CD14-positive monocyte (primary cell): ENCODE data around the gene PROZ. TPM values are rescaled to one million over a fixed set of nuclear protein-coding genes. Genes with fewer than 3 reads are reported as not detected.
A peak's percentile ranks its signal among the peaks of the same experiment; 100 is the strongest.

Experiments used
- DNase-seq, 3 donors: peaks; one replicate each; pipeline ENCODE4 v3.0.0-alpha.2; 2011 to 2022
- H2AFZ ChIP-seq: 2 replicates; pipeline ENCODE4 v1.6.0; 2012; ENCODE audit warnings: mild to moderate bottlenecking, low read depth, low read length, inconsistent platforms; ENCODE audit not compliant: insufficient read depth, poor library complexity, severe bottlenecking
- H3K27ac ChIP-seq, 2 donors: 1 replicate in 1 of 2; 2 replicates in 1 of 2; pipeline ENCODE4 v1.5.1; 2012 to 2013; ENCODE audit warnings: low read length in 2 of 2, control low read depth in 1 of 2, inconsistent platforms in 1 of 2, low read depth in 1 of 2, mild to moderate bottlenecking in 1 of 2
- H3K27me3 ChIP-seq, 2 donors: one replicate each; pipeline versions ENCODE4 v1.6.0 to v1.6.1; 2011 to 2013; ENCODE audit warnings: low read length in 2 of 2; ENCODE audit not compliant: control insufficient read depth in 2 of 2, insufficient read depth in 2 of 2
- H3K36me3 ChIP-seq, 2 donors: replicated peaks in 1 of 2; 1 replicate in 1 of 2; 2 replicates in 1 of 2; pipeline versions ENCODE4 v1.5.1 to v1.6.1; 2012 to 2013; ENCODE audit warnings: low read length in 2 of 2, control low read depth in 1 of 2, inconsistent platforms in 1 of 2, mild to moderate bottlenecking in 1 of 2; ENCODE audit not compliant: insufficient read depth in 2 of 2, control insufficient read depth in 1 of 2
- H3K4me1 ChIP-seq, 2 donors: 1 replicate in 1 of 2; 2 replicates in 1 of 2; pipeline versions ENCODE4 v1.5.1 to v1.6.1; 2012 to 2013; ENCODE audit warnings: low read length in 2 of 2, control low read depth in 1 of 2, inconsistent platforms in 1 of 2, mild to moderate bottlenecking in 1 of 2, moderate library complexity in 1 of 2; ENCODE audit not compliant: insufficient read depth in 2 of 2, control insufficient read depth in 1 of 2
- H3K4me2 ChIP-seq: replicated peaks from 2 replicates; pipeline ENCODE3; 2012; ENCODE audit warnings: low read length, moderate library complexity, mild to moderate bottlenecking; ENCODE audit not compliant: poor library complexity, severe bottlenecking; ENCODE audit errors: extremely low read depth
- H3K4me3 ChIP-seq, 3 experiments: fragments of 200-600 bp in 1 of 3; sonication (generic) in 1 of 3; replicated peaks in 1 of 3; 1 replicate in 2 of 3; 2 replicates in 1 of 3; pipeline ENCODE4 v1.5.1; 2011 to 2013; ENCODE audit warnings: low read length in 3 of 3, mild to moderate bottlenecking in 3 of 3, control low read depth in 2 of 3, low read depth in 2 of 3, inconsistent platforms in 1 of 3, moderate library complexity in 1 of 3
- H3K79me2 ChIP-seq: 2 replicates; pipeline ENCODE4 v1.6.0; 2012; ENCODE audit warnings: mild to moderate bottlenecking, control low read depth, inconsistent platforms, low read length, moderate library complexity; ENCODE audit not compliant: insufficient read depth
- H3K9ac ChIP-seq: 2 replicates; pipeline ENCODE4 v1.6.0; 2017; ENCODE audit warnings: low read length, mild to moderate bottlenecking; ENCODE audit not compliant: insufficient read depth, poor library complexity, severe bottlenecking
- H3K9me3 ChIP-seq, 2 donors: replicated peaks in 1 of 2; 1 replicate in 1 of 2; 2 replicates in 1 of 2; pipeline versions ENCODE4 v1.5.1 to v1.6.1; 2012 to 2013; ENCODE audit warnings: low read length in 2 of 2, control low read depth in 1 of 2; ENCODE audit not compliant: control insufficient read depth in 1 of 2, insufficient read depth in 1 of 2
- H4K20me1 ChIP-seq: 2 replicates; pipeline ENCODE4 v1.6.0; 2012; ENCODE audit warnings: mild to moderate bottlenecking, low read length, control low read depth, moderate library complexity; ENCODE audit not compliant: insufficient read depth
- H3K27ac Mint-ChIP-seq, 7 donors: one replicate each; pipeline ENCODE4 v1.8.0; 2020; ENCODE audit warnings: mild to moderate bottlenecking in 7 of 7, mixed read lengths in 7 of 7, moderate library complexity in 6 of 7, inconsistent platforms in 2 of 7
- H3K27me3 Mint-ChIP-seq, 3 donors: one replicate each; pipeline ENCODE4 v1.8.0; 2021 to 2022; ENCODE audit warnings: low read depth in 3 of 3, mild to moderate bottlenecking in 3 of 3, mixed read lengths in 3 of 3, moderate library complexity in 3 of 3, inconsistent platforms in 1 of 3
- H3K36me3 Mint-ChIP-seq, 2 donors: one replicate each; pipeline ENCODE4 v1.8.0; 2020; ENCODE audit warnings: mixed read lengths in 2 of 2, inconsistent platforms in 1 of 2, mild to moderate bottlenecking in 1 of 2
- H3K4me1 Mint-ChIP-seq: one replicate; pipeline ENCODE4 v1.8.0; 2020; ENCODE audit warnings: mild to moderate bottlenecking, mixed read lengths
- H3K4me3 Mint-ChIP-seq, 2 donors: one replicate each; pipeline ENCODE4 v1.8.0; 2020; ENCODE audit warnings: mild to moderate bottlenecking in 2 of 2, mixed read lengths in 2 of 2, moderate library complexity in 1 of 2
- H3K9me3 Mint-ChIP-seq, 7 donors: one replicate each; pipeline ENCODE4 v1.8.0; 2020 to 2022; ENCODE audit warnings: mixed read lengths in 7 of 7, mild to moderate bottlenecking in 6 of 7, moderate library complexity in 6 of 7, inconsistent platforms in 2 of 7
- WGBS: methylation state at CpG from one replicate; pipeline ENCODE4 v1.1.5; 2013; ENCODE audit warnings: missing lambda C conversion rate; ENCODE audit not compliant: insufficient coverage; 5-methylcytosine and 5-hydroxymethylcytosine counted together
- intact Hi-C, 2 donors: fragments of 100-400 bp; cut with micrococcal nuclease; formaldehyde crosslinking; loops; one replicate each; pipeline versions ENCODE4 v1.15.0 to v1.15.1; 2023
- polyA plus RNA-seq, 3 donors: library from polyadenylated mRNA; depleted of rRNA in 1 of 3; unstranded in 2 of 3; stranded (reverse) in 1 of 3; fragments of 300-500 nt in 2 of 3; fragments of >200 nt in 1 of 3; fragmentation: Illumina TruSeq in 2 of 3; gene quantifications; 1 replicate in 2 of 3; 2 replicates in 1 of 3; pipeline ENCODE4 v1.2.3, GENCODE V29; 2012 to 2021
- TF ChIP-seq, protein P1 (sequence below): fragments of 200-600 bp; IDR thresholded peaks from one replicate; pipeline ENCODE4 v1.8.0; 2022; ENCODE audit warnings: antibody characterized with exemption, mild to moderate bottlenecking

PROZ gene
- polyA plus RNA-seq, 3 donors, result not detected

GRCh38 chr13:113176822-113177221 is 18.4 kb downstream of the PROZ start:
- Histone ChIP-seq H3K27me3 (no peaks in the 10 kb centered on the region), H3K4me1 (peaks cover 11 to 20% of the 10 kb centered on the region in 2 donors), H4K20me1 (no peaks in the 10 kb centered on the region), H3K4me3 (no peak overlapping the region), H3K27ac (peak overlapping the region; percentile 71 to 88), H3K79me2 (no peaks in the 10 kb centered on the region), H3K36me3 (peaks cover 35 to 52% of the 10 kb centered on the region in 2 donors), H3K4me2 (no peak overlapping the region), H2AFZ (no peak overlapping the region), H3K9me3 (peaks cover 0 to 10% of the 10 kb centered on the region in 2 donors), H3K9ac (peak overlapping the region; percentile 52)
- H3K36me3 Mint-ChIP-seq, result peaks cover 52 to 69% of the 10 kb centered on the region in 2 donors
- no peak overlapping the region for H3K4me3 Mint-ChIP-seq
- 97% methylated on average over 6 of the region's 14 CpGs for WGBS
- DNase-seq, result no peak
- intact Hi-C loops, result no loop called here
- H3K4me1 Mint-ChIP-seq, result peaks cover 19% of the 10 kb centered on the region
- H3K27me3 Mint-ChIP-seq, result peaks cover 0 to 6% (median 2%) of the 10 kb centered on the region in 3 donors
- peaks cover 4 to 11% (median 8%) of the 10 kb centered on the region in 7 donors for H3K9me3 Mint-ChIP-seq
- TF ChIP-seq, protein P1, sequence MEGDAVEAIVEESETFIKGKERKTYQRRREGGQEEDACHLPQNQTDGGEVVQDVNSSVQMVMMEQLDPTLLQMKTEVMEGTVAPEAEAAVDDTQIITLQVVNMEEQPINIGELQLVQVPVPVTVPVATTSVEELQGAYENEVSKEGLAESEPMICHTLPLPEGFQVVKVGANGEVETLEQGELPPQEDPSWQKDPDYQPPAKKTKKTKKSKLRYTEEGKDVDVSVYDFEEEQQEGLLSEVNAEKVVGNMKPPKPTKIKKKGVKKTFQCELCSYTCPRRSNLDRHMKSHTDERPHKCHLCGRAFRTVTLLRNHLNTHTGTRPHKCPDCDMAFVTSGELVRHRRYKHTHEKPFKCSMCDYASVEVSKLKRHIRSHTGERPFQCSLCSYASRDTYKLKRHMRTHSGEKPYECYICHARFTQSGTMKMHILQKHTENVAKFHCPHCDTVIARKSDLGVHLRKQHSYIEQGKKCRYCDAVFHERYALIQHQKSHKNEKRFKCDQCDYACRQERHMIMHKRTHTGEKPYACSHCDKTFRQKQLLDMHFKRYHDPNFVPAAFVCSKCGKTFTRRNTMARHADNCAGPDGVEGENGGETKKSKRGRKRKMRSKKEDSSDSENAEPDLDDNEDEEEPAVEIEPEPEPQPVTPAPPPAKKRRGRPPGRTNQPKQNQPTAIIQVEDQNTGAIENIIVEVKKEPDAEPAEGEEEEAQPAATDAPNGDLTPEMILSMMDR, result no peak
- peak overlapping the region; percentile 93 to 99 (median 94) for H3K27ac Mint-ChIP-seq

DNA sequence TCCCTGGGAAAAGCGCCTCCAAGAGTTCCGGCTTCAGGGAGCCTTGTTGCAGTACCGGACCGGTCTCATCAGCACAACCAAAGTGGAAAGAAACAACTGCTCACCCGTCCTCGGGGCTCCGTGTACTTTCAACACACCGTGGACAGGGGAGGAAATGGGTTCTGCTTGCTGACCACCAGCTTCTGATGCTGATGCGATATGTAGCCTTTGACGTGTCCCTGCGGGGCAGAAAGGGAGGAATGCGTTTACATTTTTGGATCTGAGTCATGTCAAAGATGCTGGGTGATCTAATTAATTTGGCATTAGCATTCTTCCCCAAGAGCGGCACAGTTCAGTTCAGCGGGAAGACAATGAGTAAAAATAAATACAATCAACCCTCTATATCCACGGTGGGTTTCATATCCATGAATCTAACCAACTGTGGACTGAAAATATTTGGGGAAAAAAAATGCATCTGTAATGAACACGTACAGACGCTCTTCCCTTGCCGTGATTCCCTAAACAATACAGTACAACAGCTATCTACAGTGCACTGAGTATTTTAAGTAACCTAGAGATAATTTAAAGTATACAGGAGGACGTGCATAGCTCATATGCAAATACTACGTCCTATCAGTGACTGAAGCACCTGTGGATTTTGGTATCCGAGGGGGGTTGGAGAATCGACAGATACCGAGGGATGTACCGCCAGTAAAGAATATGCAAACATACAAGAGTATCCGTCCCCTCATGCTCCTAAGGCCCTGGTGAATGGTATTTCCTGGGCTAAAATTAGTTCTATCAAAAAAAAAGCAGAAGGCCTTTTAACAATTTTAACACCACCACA is 19.8 kb downstream of the PROZ start:
- peaks cover 0 to 10% of the 10 kb centered on the region in 2 donors for H3K9me3 ChIP-seq
- peaks cover 15% of the 10 kb centered on the region for H3K4me1 Mint-ChIP-seq
- H3K27ac Mint-ChIP-seq, result peak overlapping the region in 4 of 7 donors; percentile 14 to 41 (median 21)
- no peak overlapping the region for H2AFZ ChIP-seq
- peaks cover 60 to 72% of the 10 kb centered on the region in 2 donors for H3K36me3 Mint-ChIP-seq
- H3K27me3 ChIP-seq, result no peaks in the 10 kb centered on the region
- no peak overlapping the region for H3K4me2 ChIP-seq
- TF ChIP-seq, protein P1, result no peak
- no peak overlapping the region for H3K4me3 Mint-ChIP-seq
- no peak for DNase-seq
- peaks cover 42 to 66% of the 10 kb centered on the region in 2 donors for H3K36me3 ChIP-seq
- H3K4me3 ChIP-seq, result no peak overlapping the region
- no peaks in the 10 kb centered on the region for H3K79me2 ChIP-seq
- intact Hi-C loops, result no loop called here
- H3K27me3 Mint-ChIP-seq, result peaks cover 0 to 8% (median 2%) of the 10 kb centered on the region in 3 donors
- H4K20me1 ChIP-seq, result no peaks in the 10 kb centered on the region
- H3K9ac ChIP-seq, result no peak overlapping the region
- peaks cover 4 to 11% (median 8%) of the 10 kb centered on the region in 7 donors for H3K9me3 Mint-ChIP-seq
- 94% methylated on average over 6 of the region's 25 CpGs for WGBS
- H3K27ac ChIP-seq, result no peak overlapping the region
- H3K4me1 ChIP-seq, result peaks cover 11 to 19% of the 10 kb centered on the region in 2 donors
